HG03558 (cell line): ENCODE results near the gene SDC1.

Source experiments
- ATAC-seq: cut with Tn5 transposase; IDR thresholded peaks from one replicate; pipeline ENCODE4 v1.9.1; 2021; ENCODE audit warnings: moderate number of reproducible peaks; ENCODE audit not compliant: unreplicated experiment; ENCODE audit errors: extremely low read depth

SDC1 gene

DNA sequence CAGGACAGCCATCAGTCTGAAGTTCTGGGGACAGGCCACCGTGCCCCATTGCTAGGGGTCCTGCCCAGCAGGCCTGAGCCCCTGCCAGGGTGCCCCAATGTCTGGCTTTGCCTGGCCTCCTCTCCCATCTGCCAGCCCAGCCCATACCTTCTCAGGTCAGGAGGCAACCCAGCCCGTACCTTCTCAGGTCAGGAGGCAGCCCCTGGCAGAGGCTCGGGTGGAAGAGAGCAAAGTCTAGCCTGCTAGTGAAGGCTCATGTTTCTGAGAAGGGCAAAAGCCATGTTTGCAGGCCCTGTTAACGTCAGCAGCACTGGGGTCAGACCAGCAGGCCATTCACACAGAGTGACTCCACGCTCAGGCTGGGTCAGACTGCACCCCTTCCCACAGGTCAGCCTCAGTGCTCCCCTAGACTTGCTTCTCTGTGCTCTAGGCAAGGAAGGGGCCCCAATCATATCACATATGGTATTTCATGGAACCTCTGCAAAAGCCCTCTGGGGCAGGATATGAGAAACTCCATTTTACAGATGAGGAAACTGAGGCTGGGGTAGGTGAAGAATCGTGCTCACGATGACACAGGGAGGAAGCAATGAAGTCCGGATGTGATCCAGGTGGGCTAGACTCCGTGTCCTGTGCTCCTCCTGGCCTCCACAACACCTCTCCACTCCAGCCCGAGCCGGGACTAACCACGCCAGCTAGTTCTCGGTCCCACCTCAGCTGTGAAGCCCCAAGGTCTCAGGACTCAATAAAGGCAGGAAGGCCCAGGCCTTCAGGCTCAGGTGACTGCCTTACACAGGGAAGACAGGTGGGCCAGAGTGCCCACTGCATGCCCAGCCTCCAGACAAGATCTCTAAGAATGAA, 9.5 kb downstream of the SDC1 start:
- ATAC-seq: no peak

DNA sequence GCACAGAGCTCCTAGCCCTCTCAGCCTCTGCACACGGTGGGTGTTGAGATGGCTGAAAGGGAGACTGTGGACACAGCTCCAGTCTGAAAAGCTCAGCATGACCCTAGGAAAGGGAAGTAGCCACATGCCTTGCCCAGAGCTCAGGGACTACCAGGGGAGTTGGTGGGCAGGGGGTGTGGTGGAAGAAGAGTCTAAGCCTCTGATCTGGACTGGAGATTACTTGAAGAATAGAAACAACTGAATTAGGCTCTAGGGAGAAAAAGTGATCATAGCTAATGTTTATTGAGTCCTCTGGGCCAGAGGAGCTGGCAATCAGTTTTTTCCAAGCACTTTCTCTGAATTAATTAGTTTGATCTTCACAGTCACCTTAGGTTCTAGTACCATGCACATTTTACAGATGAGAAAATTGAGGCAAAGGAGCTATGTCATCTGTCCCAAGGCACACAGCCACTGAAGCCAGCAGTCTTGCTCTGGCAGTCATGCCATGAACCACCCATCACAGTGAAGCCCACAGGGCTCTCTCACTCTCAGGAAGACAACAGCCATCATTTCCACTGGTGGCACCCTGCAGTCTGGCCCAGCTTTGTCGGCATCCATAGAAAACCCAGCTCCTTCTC, 10.3 kb downstream of the SDC1 start:
- no peak for ATAC-seq

DNA sequence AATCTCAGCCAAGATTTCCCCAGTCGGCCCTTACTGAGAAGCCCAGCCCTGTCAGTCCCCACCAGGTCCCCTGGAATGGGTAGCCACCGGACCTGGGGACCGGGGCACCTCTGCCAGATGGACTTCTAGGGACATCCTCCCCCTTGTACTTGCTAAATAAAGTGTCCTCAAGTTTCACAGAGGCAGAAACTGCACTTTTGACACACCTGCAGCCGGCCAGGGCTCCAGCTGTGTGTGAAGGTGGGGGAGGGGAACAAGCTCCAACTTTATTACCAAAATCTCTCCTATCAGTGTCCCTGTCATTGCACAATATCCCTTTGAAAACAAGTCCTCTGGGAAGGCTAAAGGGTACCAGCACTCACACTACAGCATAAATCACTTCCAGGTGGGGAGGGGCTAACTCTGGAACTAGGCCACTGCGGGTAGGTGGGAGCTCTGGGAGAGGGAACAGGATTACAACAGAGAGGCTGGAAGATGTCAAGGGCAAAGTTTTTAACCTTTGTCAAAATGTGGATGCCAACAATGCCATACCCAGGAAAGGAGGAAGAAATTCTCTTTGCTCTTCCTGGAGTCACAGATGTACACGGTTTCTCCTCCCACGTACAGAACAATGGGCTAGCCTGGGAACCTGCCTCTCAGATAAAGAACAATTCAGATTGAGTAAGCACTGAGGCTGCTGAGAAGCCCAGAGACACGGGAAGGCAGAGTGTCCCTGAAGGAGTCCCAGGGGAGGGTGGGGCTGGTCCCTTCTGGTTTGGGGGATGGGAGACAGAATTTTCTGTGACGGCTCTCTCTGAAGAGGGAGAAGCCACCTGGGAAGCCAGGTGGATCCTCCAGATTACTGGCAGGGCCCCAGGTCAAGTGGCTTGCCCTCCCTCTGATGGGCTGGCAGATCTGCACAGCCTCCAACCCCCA, 11.0 kb downstream of the SDC1 start:
- no peak for ATAC-seq

DNA sequence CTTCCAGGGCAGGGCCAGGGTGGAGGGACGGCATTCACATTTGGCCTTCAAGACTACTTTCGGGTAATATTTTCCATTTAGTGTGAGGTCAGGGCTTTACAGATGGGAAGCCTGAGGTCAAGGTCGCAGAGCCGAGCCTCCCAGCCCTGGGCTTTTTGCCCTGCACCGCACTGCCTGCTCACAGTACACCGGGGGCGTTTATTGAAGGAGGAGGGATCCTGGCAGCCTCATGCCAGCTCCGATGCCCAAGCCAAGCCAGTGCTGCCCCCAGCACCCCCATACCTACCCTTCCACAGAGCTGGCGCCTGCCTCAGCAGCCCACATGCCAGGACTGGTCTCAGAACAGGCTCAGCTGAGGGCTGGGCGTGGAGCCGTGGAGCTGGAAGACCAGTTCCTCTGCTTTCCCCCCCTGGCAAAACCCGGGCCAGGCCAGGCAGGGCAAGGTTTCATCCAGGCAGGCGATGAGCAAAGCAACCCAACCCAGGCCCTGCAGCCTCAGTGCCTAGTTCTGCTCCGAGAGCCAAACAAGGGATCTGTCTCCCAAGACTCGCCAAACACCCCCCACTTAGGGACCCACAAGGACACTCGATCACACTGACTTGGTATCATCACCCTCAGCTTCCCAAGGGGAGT, 11.9 kb downstream of the SDC1 start:
- no peak for ATAC-seq

GRCh38 chr2:20212459-20212870, 12.5 kb downstream of the SDC1 start:
- ATAC-seq: peak; percentile 41

GRCh38 chr2:20211860-20212458, 13.0 kb downstream of the SDC1 start:
- peak; percentile 7 for ATAC-seq

GRCh38 chr2:20211420-20211819, 13.5 kb downstream of the SDC1 start:
- ATAC-seq: no peak

DNA sequence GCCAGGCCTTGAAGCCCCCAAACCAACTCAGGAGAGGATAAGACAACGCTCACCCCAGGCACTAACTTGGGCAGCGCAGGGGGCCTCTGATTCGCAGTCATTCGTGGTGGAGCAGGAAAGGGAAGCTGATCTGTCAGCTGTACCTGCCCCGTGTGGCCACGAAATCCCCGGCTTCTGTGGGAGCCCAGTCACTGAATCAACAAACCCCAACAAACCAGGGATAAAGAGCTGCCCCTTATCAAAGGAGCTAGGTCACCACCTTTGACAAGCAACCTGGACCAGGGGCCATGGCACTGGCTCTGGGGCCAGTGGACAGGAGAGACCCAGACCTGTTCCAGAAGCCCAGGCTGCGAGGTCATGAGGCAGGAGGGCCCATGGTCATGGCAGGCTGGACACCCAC, 14.5 kb downstream of the SDC1 start:
- ATAC-seq: no peak

DNA sequence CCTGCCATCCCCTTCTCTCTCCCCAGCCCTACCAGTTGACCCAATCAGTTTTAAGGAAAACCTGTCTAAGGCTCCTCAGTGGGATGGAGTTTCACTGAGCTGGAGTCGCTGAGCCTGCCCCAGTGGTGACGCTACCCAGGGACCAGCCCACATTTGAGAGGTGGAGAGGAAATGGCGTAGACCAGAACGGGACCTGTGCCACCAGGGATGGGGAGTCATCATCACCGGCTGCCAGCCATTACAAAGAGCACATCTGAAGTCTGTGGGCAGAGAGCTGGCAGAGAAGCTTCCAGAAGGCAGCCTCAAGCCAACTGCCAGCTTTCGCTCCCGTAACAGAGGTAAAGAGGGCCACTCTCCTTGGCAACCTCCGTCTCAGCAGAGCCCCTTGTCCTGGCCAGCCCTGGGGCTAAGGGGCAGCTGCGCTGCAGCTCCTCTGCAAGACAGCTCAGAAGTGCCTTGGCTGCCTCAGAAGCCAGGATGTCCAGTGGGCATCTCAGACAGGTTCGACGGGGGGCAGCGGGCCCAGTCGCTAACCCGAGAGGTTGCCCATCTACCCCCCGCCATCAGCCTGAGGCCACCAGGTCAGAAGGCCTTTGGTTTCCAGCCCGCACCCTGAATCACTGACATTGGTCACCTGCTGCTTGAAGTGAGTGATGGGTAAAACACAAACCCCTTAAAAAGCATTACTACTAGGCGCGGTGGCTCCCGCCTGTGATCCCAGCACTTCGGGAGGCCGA, 15.4 kb downstream of the SDC1 start:
- ATAC-seq: no peak

DNA sequence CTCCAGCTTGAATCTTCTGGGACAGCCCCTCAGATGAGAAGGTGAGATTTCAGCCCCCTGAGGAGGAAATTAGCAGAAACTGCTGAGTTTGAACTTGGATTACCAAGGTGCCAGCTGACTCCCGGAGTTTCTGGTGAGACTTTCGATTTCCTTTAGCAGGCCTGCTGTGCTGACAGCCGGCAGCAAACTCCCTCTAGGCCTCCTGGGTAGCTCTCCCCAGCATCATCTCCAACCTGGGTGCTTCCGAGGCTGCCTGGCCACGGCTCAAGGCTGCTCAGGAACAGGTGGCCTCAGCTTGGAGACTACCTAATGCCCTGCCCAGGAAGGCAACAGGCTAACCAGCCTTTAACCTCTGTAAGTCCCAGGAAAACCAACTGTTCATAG, 16.5 kb downstream of the SDC1 start:
- no peak for ATAC-seq

DNA sequence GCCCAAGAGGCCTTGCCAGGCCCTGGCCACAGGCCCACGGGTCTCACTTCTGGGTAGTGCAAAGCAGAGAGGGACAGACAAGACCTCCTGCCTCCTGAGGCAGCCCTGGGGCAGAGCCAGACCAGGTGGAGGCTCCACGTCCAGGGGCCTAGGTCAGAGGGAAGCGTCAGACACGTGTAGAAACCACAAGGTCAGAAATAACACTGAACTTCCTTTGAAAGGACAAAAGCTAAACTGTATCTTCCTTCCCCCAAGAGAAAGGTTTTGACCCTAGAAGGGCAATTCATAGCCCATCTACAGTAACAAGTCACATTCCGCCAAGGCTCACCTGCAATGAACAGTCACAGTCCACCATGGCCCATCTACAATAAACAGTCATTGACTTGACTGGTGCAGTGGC, 17.9 kb downstream of the SDC1 start:
- peak; percentile 69 for ATAC-seq

GRCh38 chr2:20205915-20206524, 18.9 kb downstream of the SDC1 start:
- no peak for ATAC-seq

DNA sequence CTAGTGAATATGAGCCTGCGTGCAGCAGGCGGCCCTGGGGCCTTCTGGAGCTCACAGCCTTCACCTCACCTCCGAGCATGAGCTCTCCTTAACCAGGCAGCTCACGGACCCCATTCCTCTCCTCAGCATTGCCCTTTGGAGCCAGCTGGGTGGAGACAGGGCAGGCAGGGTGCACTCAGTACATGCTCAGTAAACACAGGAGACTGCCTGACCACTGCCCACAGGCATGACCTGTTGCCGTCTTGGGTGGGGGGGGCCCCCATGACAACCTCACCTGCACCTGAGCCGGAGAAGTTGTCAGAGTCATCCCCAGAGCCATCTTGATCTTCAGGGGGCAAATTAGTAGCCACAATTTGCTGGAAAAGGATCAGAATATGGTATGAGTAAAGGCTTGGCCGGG, 19.9 kb downstream of the SDC1 start:
- no peak for ATAC-seq

DNA sequence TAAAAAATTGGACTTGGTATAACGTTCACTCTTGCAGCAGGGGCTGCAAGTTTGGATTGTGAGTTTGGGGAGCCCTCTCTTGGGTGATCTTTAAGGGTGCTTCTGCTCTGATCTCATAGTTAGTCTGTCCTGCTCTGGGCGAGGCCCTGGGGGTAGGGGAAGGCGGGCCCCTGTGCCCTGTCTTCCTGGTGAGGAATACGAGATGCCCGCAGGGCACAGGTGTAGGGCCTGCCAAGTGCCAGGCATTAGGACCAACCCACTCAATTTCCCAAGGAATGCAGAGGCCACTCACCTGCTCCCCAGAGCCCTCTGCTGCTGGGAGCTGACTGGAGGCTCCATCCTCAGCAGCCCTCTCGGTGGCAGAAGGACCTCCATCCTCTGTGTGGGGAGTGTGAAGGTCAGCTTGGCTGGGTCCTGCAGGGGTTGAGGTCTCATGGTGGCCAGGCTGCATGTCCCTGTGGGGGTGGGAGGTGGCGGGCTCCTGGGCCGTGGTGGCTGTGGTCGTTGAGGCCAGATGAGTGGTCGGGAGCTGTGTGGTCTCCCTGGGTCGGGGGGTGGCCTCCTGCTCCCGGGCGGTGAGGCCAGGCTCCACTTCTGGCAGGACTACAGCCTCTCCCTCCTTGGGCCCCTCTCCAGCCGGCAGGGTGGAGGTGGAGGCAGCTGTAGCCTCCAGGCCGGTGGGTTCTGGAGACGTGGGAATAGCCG, 21.3 kb downstream of the SDC1 start:
- no peak for ATAC-seq

DNA sequence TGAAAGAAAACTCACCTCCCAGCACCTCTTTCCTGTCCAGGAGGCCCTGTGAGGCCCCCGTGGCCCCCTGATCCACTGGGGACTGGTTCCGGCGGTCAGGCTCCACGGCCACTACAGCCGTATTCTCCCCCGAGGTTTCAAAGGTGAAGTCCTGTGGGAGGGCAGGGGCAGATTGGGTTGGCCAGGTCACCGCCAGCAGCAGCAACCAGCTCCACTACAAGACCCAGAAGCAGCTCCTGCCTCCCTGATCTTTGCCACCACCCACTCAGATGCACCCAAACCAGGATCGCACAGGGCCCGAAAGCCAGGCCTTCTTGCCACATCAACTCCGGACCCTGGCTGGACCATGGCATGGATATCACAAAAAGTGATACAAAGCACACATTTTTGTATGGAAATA, 21.9 kb downstream of the SDC1 start:
- ATAC-seq: no peak

DNA sequence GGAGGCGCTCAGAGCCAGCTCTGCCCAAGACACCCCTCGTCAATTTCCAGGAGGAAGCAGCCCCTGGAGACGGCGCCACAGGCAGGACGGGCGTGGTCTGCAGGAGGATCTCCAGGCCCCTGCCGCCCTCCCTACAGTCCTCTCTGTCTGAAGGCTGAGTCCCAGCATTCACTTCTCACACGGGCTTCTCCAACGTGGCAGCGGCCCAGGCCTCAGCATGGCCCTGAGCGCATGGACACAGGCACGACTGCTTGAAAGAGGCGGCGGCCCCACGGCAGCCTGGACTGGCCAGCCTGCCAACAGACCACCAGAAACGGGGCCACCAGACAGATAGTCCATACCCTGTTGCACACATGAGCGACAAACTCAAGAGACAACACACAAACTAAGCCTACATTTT, 23.3 kb downstream of the SDC1 start:
- ATAC-seq: no peak

- ATAC-seq: no peak
These were observed 24.0 kb downstream of the SDC1 start for GRCh38 chr2:20200697-20201555.
